Stimulated activated CD8-positive, alpha-beta memory T cell treated with anti-CD3 and anti-CD28 coated beads, Interleukin-4, amount 100 ng/mL, for 4 hours (primary cell): Measurements from ENCODE around the gene ITPR2.
"Not testable (repeated sequence)": the region's sequence is repeated elsewhere in the genome, so short reads cannot be mapped to it uniquely, and the experiment has no call there.

ENCODE experiments used
- DNase-seq, 2 donors: peaks; one replicate each; pipeline ENCODE4 v3.0.0-alpha.2; 2020; ENCODE audit warnings: low read depth in 2 of 2, low spot score in 1 of 2

Gene ITPR2

DNA sequence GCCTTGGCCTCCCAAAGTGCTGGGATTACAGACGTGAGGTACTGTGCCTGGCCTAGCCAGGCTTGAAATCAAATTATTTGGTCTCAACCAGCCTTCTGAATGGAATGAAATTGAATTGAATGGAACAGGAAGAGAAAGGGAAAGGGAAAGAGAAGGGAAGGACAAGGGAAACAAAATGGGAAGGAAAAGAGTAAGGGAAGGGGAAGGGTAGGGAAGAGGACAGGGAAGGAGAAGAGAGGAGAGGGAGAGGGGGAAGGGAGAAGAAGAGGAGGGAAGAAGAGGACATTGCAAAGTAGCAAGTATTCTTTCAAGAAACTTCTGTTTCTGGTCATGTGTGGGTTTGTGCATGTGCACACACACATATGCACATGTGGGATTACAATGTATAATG, 97.8 kb downstream of the ITPR2 start:
- DNase-seq = no peak

- DNase-seq = no peak
These were observed 98.3 kb downstream of the ITPR2 start for GRCh38 chr12:26734510-26735248.

GRCh38 chr12:26732005-26732908, 100.7 kb downstream of the ITPR2 start:
- no peak for DNase-seq

GRCh38 chr12:26730481-26731350, 102.3 kb downstream of the ITPR2 start:
- DNase-seq = no peak

DNA sequence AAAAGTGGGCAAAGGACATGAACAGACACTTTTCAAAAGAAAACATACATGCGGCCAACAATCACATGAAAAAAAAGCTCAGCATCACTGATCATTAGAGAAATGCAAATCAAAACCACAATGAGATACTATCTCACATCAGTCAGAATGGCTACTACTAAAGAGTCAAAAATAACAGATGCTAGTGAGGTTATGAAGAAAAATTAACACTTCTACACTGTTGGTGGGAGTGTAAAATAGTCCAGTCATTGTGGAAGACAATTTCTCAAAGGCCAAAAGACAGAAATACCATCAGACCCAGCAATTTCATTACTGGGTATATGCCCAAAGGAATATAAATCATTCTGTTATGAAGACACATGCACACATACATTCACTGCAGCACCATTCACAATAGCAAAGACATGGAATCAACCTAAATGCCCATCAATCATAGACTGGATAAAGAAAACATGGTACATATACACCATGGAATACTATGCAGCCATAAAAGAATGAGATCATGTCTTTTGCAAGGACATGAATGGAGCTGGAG, 103.8 kb downstream of the ITPR2 start:
- not testable (repeated sequence) for DNase-seq

DNA sequence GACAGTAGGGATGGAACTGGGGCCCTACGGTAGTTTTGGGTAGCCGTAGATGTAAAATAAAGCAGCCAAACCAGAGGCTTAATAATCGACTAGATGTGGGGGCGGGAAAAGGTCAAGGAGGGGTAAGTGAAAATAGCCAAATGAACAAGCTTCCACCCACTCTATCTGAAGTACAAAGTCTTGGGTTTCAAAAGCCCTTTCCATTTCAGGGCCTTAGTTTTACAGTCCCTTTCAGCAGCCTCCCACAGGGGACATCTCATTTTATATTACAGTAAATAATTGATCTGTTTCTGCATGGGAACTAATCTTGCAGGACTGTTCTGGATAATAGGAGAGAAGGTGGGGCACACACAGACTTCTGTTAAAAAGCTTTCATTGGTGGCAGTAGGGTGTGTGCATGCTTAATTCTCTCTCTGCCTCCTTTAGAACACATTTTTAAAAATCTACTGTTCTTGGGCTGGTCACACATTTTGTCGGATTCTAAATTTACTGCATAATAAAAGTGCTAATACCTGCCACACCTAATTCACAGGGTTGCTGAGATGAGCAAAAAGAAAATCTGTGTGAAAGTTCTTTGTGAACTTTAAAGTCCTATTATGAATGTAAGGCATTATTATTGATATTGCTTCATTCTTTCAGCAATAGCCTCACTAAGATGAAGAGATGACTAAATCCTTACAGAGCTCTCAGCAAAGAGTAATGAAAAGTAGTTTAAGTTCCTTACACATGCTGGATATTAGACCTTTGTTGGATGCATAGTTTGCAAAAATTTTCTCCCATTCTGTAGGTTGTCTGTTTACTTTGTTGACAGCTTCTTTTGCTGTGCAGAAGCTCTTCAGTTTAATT, 104.6 kb downstream of the ITPR2 start:
- DNase-seq = no peak

DNA sequence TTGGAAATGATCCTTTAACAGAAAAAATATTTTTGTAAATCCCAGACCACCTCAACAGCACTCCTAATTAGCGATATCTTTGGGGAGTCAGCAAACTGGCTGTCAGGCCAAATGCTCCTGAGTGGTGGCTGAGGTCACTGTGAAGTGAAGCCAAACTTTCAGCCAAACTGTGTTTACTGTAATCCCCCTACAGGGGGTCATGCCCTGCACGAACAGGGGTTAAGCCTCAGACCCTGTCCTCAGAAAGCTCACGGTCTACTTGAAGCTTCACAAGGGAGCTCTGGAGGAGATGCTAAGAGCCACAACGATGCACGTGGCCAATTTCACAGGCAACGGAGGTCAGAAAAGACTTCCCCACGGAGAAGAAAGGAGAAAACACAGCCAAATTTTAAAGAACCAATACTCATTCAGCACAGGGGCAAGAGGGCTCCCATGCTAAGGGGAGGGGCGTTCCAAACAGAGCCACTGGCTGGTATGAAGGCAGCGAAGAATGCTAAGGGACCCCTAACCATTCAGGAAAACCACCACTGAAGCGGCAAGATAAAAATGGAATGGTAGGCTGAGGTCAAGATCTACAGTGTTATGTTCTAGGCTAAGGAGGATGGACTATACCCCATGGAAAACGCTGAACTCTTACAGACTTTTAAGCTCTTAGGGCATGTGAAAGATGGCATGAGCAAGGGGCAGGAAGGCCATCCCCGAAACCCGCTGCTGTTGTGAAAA, 105.4 kb downstream of the ITPR2 start:
- no peak for DNase-seq

GRCh38 chr12:26726956-26727355, 106.0 kb downstream of the ITPR2 start:
- no peak for DNase-seq

DNA sequence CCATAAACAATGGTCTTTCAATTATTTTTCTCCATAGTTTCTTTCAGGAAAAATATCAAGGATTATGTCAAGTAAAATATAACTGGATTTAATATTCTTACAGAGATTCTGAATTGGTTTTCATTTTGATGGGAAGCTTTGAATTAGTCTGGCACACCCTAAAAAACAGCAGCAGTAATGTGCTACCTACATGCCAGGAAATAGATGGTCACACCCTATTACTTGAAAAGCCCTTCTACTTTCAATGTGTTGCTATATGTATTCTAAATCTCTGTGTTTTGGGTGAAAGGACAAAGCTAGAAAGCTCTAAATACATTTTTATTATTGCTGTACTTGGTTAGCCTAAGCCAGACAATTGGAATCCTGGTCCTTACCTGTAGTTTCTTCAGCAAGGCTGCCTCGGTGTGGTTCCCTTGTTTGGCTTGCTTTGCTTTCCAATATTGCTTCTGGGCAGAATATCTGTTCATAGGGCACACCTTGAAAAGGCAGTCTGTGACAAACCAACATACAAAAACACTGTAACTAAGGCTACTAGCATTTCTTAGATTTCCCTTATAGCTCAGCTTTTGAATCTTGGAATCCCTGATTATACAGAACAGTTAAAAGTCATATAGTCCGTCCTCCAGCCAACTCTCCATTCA, 107.6 kb downstream of the ITPR2 start:
- no peak for DNase-seq

- DNase-seq = no peak
These were observed 108.7 kb downstream of the ITPR2 start for GRCh38 chr12:26724309-26724702.

DNA sequence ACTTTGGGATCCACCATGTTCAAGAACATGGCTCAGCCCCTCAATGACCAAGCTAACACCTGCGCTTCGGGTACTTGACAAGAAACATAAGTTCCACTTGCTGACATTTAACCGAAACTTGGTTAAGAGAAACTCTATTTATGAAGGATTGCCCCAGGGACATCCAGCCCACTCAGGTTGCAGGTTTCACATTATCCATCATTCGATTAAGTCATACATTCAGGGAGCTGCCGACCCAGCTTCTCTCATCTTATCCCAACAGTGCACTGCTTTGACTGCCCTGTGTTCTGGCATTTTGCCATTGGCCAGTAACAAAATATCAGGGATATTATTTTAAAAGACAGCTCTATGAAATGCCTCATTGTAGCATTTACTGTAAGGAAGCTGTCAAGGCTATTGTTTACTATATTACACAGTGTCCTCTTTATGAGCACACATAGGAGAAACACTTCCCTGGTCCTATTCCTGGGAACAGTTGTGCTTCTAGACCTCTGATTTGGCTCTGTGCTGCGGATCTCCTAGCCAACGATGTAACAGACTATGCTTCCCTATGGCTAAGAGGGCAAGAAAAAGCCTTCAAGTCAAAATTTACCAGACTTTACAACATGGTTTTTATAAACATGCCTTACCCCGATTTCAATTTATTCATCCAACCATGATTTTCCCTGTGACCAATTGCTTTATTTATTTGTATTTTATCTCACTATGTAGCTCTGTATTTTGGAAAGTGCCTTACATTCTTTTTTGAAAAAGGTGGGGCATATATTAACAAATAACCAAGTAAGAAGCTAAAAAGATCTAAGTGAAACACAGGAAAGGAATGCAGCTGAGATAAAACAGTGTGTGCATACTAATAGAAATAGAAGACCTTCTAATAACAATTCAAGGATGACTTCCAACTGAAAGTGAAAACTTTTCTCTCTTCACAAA, 109.3 kb downstream of the ITPR2 start:
- no peak for DNase-seq

DNA sequence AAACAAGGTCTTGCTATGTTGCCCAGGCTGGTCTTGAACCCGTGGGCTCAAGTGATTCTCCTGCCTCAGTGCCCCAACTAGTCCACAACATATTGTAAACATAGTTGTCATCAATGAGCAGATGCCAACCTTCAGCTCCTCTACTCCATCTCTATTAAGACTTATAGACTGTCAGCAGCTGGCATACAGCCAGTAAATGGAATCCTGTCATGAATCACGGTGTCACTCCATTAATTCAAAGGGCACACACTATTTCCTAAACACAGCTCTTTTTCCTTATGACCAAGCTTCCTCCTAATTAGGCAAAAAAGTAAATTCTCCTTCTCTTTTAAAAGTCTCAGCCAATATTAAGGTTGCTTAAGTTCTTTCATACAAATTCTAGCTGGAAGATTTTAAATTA, 111.2 kb downstream of the ITPR2 start:
- no peak for DNase-seq

DNA sequence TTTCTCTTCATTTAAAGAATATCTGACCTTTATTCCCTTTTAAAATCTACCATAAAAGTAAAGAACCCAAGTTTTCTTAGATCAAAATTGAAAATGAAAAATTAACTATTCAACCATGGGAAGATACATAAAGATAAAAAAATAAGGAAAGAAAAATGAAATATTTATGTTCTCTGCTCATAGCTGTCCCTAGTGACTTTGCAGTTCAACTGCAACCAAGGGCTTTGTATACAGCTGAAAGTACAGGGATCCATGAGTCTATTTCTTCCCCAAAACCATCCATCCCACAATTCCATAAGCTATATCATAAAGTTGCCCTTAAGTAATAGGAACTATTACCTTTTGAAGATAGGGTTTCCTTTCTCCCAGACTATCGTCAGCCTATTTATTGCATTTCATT, 113.1 kb downstream of the ITPR2 start:
- DNase-seq = no peak

DNA sequence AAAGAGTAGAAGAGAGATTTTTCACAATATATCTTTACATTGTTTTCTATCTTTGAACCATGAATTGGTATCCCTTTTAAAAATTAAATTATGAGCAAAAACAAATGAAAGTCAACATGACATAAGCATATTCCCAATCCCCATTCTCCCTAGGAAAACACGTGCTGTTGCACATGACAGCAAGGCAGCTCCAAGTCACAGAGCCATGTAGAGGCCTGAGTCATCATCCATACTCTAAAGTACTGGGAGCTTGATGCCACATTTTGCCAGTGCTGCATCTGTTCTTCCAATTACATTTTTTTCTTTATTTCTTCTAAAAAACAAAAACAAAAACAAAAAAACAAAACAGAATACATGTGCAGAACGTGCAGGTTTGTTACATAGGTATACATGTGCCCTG, 115.2 kb downstream of the ITPR2 start:
- no peak for DNase-seq

GRCh38 chr12:26715232-26715631, 117.8 kb downstream of the ITPR2 start:
- no peak for DNase-seq

DNA sequence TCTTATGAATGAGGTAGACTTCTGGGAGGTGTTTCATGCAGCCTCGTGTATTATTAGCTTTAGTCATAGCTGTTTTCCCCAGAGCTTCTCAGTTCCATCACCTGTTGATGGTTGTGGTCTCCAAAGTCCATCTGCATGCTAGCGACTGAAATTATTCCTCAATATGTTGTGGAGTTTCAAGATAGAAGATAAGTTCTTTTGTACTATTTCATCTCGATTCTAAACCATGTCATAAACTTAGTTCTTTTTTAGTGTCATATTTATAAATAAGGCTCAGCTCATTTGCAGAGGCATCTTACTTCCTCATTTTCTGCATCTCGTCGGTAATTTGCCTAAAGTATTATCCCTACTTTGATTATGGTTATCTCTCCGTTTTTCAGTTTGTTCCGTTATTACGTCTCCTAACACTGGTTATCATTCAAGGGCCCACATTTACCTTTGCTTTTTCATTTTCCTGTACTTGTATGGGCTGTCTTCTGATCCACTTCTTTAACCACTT, 119.1 kb downstream of the ITPR2 start:
- DNase-seq = no peak

DNA sequence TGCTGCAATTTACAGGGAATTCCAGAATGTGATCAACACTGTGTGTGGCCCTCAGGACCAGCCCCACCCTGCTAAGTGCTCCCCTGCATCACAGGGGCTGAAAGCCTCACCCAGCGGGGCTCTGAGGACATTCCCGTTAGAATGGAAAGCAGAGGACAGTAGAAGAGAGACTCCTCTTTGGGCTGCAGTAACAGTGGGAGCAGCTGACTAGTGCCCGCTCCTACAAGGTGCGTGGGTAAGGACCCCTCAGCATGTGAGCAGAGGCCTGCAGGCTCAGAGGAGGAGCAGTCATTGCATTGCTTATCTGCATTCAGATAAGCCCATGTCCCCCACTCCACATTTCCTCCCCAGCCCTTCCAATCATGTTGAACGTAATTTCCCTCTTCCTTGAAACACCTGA, 120.1 kb downstream of the ITPR2 start:
- no peak for DNase-seq

- DNase-seq = no peak
These were observed 121.4 kb downstream of the ITPR2 start for GRCh38 chr12:26711569-26711968.
